K562 (cell line): ENCODE measurements around the gene PIP4K2A. TPM values are rescaled to one million over a fixed set of nuclear protein-coding genes. Genes with fewer than 3 reads are reported as not detected.
"Not testable (repeated sequence)": the region's sequence is repeated elsewhere in the genome, so short reads cannot be mapped to it uniquely, and the experiment has no call there.

Source experiments
- ATAC-seq: fragments of 200-7000 bp; cut with Tn5 transposase; 3 replicates; pipeline ENCODE4 v1.9.1; 2020; ENCODE audit warnings: moderate library complexity
- BruUV-seq: library from RNA; stranded (reverse); fragments of 400-500 nt; replicated peaks from 2 replicates; lab custom pipeline; 2021; lab: Mats Ljungman, UMichigan
- CTCF ChIA-PET: fragments of 300-600 bp; formaldehyde crosslinking; extraction: SDS; loops from one replicate; lab custom pipeline; 2021; ENCODE audit warnings: low intra/inter-chr PET ratio; lab: Yijun Ruan, JAX
- POLR2A ChIA-PET: fragments of 300-600, 350-650 bp; sonication (Branson Sonifier 250); formaldehyde crosslinking; extraction: SDS; loops from one replicate; lab custom pipeline; 2021; ENCODE audit warnings: antibody characterized with exemption, inconsistent platforms; lab: Yijun Ruan, JAX
- DNase-seq, 4 experiments: peaks; one replicate each; pipeline versions ENCODE4 v3.0.0 to v3.0.0-alpha.2; 2011 to 2018; ENCODE audit warnings: low spot score in 3 of 4, mixed read lengths in 3 of 4; ENCODE audit errors: extremely low read depth in 1 of 4
- FAIRE-seq: peaks from 2 replicates; lab custom pipeline; 2011; peaks lifted over from hg19 to GRCh38; lab: Jason Lieb, UNC
- H2AFZ ChIP-seq: 2 replicates; pipeline ENCODE4 v1.6.0; 2011; ENCODE audit warnings: low read depth, low read length, control low read depth, inconsistent platforms
- H3K27ac ChIP-seq: fragments of 200-600 bp; 3 replicates; pipeline ENCODE4 v1.8.0; 2011; ENCODE audit warnings: low read depth, mild to moderate bottlenecking, control low read depth, inconsistent platforms, low read length, moderate library complexity, mixed read lengths; ENCODE audit errors: extremely low read depth
- H3K27me3 ChIP-seq, 2 experiments: fragments of 300-600 bp in 1 of 2; 2 replicates in 1 of 2; 3 replicates in 1 of 2; pipeline versions ENCODE4 v1.6.0 to v1.8.0; 2011; ENCODE audit warnings: inconsistent platforms in 2 of 2, low read length in 2 of 2, mild to moderate bottlenecking in 1 of 2, mixed read lengths in 1 of 2, moderate library complexity in 1 of 2; ENCODE audit not compliant: control insufficient read depth in 2 of 2, insufficient read depth in 2 of 2
- H3K36me3 ChIP-seq: fragments of 300-600 bp; 3 replicates; pipeline ENCODE4 v1.8.0; 2011; ENCODE audit warnings: mild to moderate bottlenecking, low read length, inconsistent platforms; ENCODE audit not compliant: control insufficient read depth, insufficient read depth
- H3K4me1 ChIP-seq, 2 experiments: fragments of 200-600 bp in 1 of 2; replicated peaks in 1 of 2; 2 replicates in 1 of 2; 3 replicates in 1 of 2; pipeline versions ENCODE4 v1.5.1 to v1.8.0; 2011; ENCODE audit warnings: inconsistent platforms in 2 of 2, low read length in 2 of 2, mild to moderate bottlenecking in 1 of 2, mixed read lengths in 1 of 2, moderate library complexity in 1 of 2; ENCODE audit not compliant: control insufficient read depth in 2 of 2, insufficient read depth in 2 of 2
- H3K4me2 ChIP-seq: 2 replicates; pipeline ENCODE4 v1.6.1; 2011; ENCODE audit warnings: low read length, control low read depth, inconsistent platforms, mixed read lengths; ENCODE audit not compliant: insufficient read depth
- H3K4me3 ChIP-seq: fragments of 200-600 bp; sonication (generic), shearing (Covaris generic); 2 replicates; pipeline ENCODE4 v1.5.1; 2016; ENCODE audit warnings: control low read depth, inconsistent platforms
- H3K79me2 ChIP-seq: fragments of 200-600 bp; 3 replicates; pipeline ENCODE4 v1.8.0; 2011; ENCODE audit warnings: low read length, inconsistent platforms; ENCODE audit not compliant: control insufficient read depth, insufficient read depth
- H3K9ac ChIP-seq, 2 experiments: 2 replicates each; pipeline versions ENCODE4 v1.6.0 to v1.6.1; 2011; ENCODE audit warnings: low read depth in 2 of 2, low read length in 2 of 2, control low read depth in 1 of 2, inconsistent platforms in 1 of 2, mild to moderate bottlenecking in 1 of 2, mixed read lengths in 1 of 2; ENCODE audit not compliant: insufficient read depth in 1 of 2
- H3K9me1 ChIP-seq: one replicate; pipeline ENCODE4 v1.6.0; 2011; ENCODE audit warnings: inconsistent platforms, mild to moderate bottlenecking, low read length, moderate library complexity; ENCODE audit not compliant: control insufficient read depth, insufficient read depth
- H3K9me3 ChIP-seq: replicated peaks from 2 replicates; pipeline ENCODE4 v1.5.1; 2011; ENCODE audit warnings: low read depth, low read length, inconsistent platforms; ENCODE audit not compliant: control insufficient read depth, insufficient read depth
- H4K20me1 ChIP-seq: replicated peaks from 2 replicates; pipeline ENCODE4 v1.6.1; 2011; ENCODE audit warnings: low read length, inconsistent platforms, mixed read lengths; ENCODE audit not compliant: control insufficient read depth, insufficient read depth
- FOXA3 ChIP-seq, 2 experiments: fragments of 450-650 bp in 1 of 2; sonication (generic) in 1 of 2; formaldehyde crosslinking; IDR thresholded peaks in 1 of 2; conservative IDR thresholded peaks in 1 of 2; 2 replicates each; pipeline versions ENCODE4 v1.4.0 to v1.8.0; 2020 to 2022; ENCODE audit warnings: mild to moderate bottlenecking in 2 of 2, missing genetic modification reagents in 1 of 2
- MAZ ChIP-seq, 2 experiments: fragments of 450-650 bp in 1 of 2; sonication (generic) in 1 of 2; formaldehyde crosslinking; IDR thresholded peaks in 1 of 2; conservative IDR thresholded peaks in 1 of 2; 2 replicates each; pipeline versions ENCODE4 v1.4.0 to v1.5.0; 2020; ENCODE audit warnings: mild to moderate bottlenecking in 1 of 2, missing genetic modification reagents in 1 of 2
- MGA ChIP-seq: fragments of 450-650 bp; IDR thresholded peaks from 2 replicates; pipeline ENCODE4 v1.6.1; 2016; ENCODE audit warnings: mild to moderate bottlenecking, moderate library complexity
- NRF1 ChIP-seq, 2 experiments: fragments of 450-650 bp; IDR thresholded peaks in 1 of 2; conservative IDR thresholded peaks in 1 of 2; 2 replicates each; pipeline ENCODE4 v1.6.1; 2014; ENCODE audit warnings: mild to moderate bottlenecking in 2 of 2
- ZBTB43 ChIP-seq: sonication (generic); formaldehyde crosslinking; IDR thresholded peaks from 2 replicates; pipeline ENCODE4 v1.8.0; 2023; ENCODE audit warnings: mild to moderate bottlenecking, missing genetic modification reagents
- WGBS: fragments of 100-300 bp; shearing (Covaris generic); methylation state at CpG from one replicate; pipeline ENCODE4 v1.1.6; 2016; ENCODE audit warnings: low coverage, mixed read lengths; ENCODE audit not compliant: insufficient coverage; ENCODE audit errors: missing lambda C conversion rate; 5-methylcytosine and 5-hydroxymethylcytosine counted together
- in situ Hi-C: fragments of 300-500 bp; cut with MboI; formaldehyde crosslinking; loops from 4 replicates; pipeline ENCODE4 v1.15.0; 2018; ENCODE audit warnings: inconsistent platforms, mixed read lengths
- intact Hi-C: fragments of 100-400 bp; cut with micrococcal nuclease; formaldehyde crosslinking; loops from 2 replicates; pipeline ENCODE4 v1.14.2; 2022
- polyA plus RNA-seq, 8 experiments: library from polyadenylated mRNA; depleted of rRNA in 4 of 8; stranded (reverse) in 5 of 8; unstranded in 3 of 8; fragments of >200 nt; fragmentation: Nextera tagmentation in 2 of 8; fragmentation: Illumina TruSeq in 1 of 8; extraction: Ambion mirVana in 2 of 8; extraction: Trizol in 1 of 8; gene quantifications; 2 replicates each; pipeline versions ENCODE4 v1.2.1 to v1.2.3, GENCODE V29; 2011 to 2014; ENCODE audit warnings: inconsistent platforms in 1 of 8, missing spikeins in 1 of 8
- total RNA-seq, 7 experiments: library from RNA; depleted of rRNA in 6 of 7; stranded (reverse); fragments of >200 nt in 6 of 7; fragmentation: Illumina TruSeq in 2 of 7; extraction: Trizol in 2 of 7; gene quantifications; 2 replicates each; pipeline versions ENCODE4 v1.2.1 to v1.2.3, GENCODE V29; 2011 to 2021; ENCODE audit warnings: low replicate concordance in 1 of 7

Gene PIP4K2A
- total and polyA plus RNA-seq, 9 of the 15 experiments (the other 6 are each of a cell fraction or from before 2014, with no cell fraction given) = 35.6 to 117 (median 71.9) TPM

GRCh38 chr10:22513483-22514413, 200.6 kb downstream of the PIP4K2A start:
- BruUV-seq, in situ Hi-C loops, CTCF ChIA-PET, H3K9me1 ChIP-seq, H3K36me3 ChIP-seq, H3K27me3 ChIP-seq, H3K9me3 ChIP-seq, H3K79me2 ChIP-seq, H4K20me1 ChIP-seq: not testable (repeated sequence)
- H2AFZ ChIP-seq = peak overlapping the region; percentile 100
- peak overlapping the region; percentile 76 to 89 for H3K9ac ChIP-seq
- 8% methylated on average over 19 of the region's 19 CpGs for WGBS
- H3K4me3 ChIP-seq = peak overlapping the region; percentile 37
- POLR2A ChIA-PET = interaction anchor here (0.6 to 1.5 kb wide), 10 partner anchors 9 to 533 kb away, joined by 3 to 6 read pairs (median 3); partner anchors contain the start of gene COMMD3
- FAIRE-seq (peak; percentile 92), DNase-seq (peak; percentile 30 to 88 (median 42)), ATAC-seq (peak; percentile 97)
- intact Hi-C loops = loop anchor here (5.0 kb wide), 1 partner anchor 191 kb away; the partner anchor contains the start of gene BMI1
- peak overlapping the region; percentile 84 for H3K27ac ChIP-seq
- H3K4me1 ChIP-seq = peaks cover 2 to 12% of the 10 kb centered on the region in 2 experiments; a peak in 4 of 5 replicates
- peak overlapping the region; percentile 90 for H3K4me2 ChIP-seq
- peak; percentile 26 to 62; a peak in 2 of 4 replicates for TF ChIP-seq MAZ (CRISPR knock-in tag; conservative IDR thresholded peaks at IDR 0.05 in 1 of 2, IDR thresholded peaks at IDR 0.05 in 1 of 2)
- peak; percentile 97 to 99 for TF ChIP-seq FOXA3 (CRISPR knock-in tag; conservative IDR thresholded peaks at IDR 0.05 in 1 of 2, IDR thresholded peaks at IDR 0.05 in 1 of 2)
- peak; percentile 45 to 60; a peak in 2 of 4 replicates for TF ChIP-seq NRF1 (conservative IDR thresholded peaks at IDR 0.05 in 1 of 2, IDR thresholded peaks at IDR 0.05 in 1 of 2)
- 0 out of 2 replicates have a peak, but pooled peaks have one; percentile 42 for TF ChIP-seq ZBTB43 (CRISPR knock-in tag)
- TF ChIP-seq MGA = peak; percentile 59
